K562 treated with DMSO at 1 percent for 12 hours (cell line): ENCODE measurements around the gene DENND10. TPM values are rescaled to one million over a fixed set of nuclear protein-coding genes. Genes with fewer than 3 reads are reported as not detected.

Source experiments
- total RNA-seq: library from RNA; unstranded; fragments of 300-600 nt; gene quantifications from 2 replicates; pipeline ENCODE4 v1.2.3, GENCODE V29; 2022; ENCODE audit not compliant: insufficient read depth

DENND10 gene, protein sequence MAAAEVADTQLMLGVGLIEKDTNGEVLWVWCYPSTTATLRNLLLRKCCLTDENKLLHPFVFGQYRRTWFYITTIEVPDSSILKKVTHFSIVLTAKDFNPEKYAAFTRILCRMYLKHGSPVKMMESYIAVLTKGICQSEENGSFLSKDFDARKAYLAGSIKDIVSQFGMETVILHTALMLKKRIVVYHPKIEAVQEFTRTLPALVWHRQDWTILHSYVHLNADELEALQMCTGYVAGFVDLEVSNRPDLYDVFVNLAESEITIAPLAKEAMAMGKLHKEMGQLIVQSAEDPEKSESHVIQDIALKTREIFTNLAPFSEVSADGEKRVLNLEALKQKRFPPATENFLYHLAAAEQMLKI
- 26.5 and 32.4 TPM in 2 replicates for total RNA-seq

DNA sequence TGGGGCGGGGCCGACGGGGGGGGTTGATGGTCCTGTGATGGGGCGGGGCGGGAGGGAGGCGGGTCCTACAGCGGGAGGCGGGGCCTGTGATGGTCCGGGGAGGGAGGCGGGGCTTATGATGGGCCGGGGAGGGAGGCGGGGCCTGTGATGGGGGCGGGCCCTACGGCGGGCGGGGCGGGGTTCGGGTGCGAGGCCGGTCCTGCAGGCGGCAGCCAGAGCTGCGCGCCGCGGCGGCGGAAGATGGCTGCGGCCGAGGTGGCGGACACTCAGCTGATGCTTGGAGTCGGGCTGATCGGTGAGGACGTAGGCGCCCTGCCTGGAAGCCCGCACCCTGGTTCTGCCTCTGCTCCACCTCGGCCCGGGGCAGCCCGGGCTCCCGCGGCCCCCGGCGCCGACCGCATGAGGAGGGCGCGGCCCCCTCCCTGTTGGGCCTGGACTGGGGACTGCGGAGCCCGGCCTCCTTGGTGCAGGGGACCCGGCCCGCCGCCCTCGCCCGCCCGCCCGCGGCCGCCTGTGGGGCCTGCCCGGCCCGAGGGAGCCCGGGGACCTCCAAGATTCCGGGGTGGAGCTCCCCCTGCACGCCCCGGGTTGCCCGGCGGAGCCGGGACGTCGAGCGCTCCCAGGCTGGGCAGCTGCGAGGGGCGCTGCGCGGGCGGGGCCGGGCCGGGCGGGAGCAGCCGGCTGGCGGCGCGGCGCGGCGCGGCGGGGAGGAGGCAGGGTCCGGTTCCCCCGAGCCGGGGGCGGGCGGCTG, at the start of gene DENND10:
TSS of gene DENND10 (plus strand) at position 211 of the 751 bp plus-strand sequence. CDS start at position 241, 30 bp downstream.

DNA sequence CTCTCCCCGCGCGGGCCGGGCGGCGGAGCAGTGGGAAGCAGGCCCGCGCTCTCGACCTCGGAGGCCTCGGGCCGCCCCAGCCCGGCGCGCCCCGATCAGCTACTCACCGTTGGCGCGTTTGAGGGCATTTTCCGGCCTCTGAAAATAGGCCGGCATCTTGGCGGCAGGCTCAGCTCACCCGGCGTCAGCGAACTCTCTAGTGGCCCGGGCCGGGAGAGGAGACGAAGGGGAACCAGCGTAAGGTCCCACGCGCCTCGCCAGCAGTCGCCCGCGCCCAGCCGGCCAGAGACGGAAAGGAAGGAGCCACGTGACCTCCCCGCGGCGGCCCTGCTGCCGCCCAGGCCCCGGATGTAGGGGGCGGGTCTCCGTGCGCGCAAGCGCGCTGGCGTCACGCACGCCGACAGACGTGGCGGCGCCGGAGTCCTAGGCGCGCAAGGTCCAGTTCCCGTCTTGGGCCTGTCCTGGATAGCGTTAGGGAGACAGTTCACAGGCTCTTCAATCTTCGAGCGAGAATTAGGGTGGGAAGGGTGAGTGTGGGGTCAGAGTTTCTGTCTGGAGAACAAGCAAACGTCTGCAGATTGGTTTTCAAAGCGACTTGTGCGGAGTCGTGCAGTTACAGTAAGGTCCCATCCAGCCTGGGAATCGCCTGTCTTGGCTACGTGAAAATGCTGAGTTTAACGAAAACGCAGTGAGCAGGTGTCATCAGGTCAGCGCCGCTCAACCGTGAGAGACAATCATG, 23.2 kb upstream of the DENND10 start, which contains the start of gene EIF3A:
TSS of gene EIF3A (minus strand) at position 297 of the 739 bp plus-strand sequence. CDS start at position 156, 141 bp downstream.

DNA sequence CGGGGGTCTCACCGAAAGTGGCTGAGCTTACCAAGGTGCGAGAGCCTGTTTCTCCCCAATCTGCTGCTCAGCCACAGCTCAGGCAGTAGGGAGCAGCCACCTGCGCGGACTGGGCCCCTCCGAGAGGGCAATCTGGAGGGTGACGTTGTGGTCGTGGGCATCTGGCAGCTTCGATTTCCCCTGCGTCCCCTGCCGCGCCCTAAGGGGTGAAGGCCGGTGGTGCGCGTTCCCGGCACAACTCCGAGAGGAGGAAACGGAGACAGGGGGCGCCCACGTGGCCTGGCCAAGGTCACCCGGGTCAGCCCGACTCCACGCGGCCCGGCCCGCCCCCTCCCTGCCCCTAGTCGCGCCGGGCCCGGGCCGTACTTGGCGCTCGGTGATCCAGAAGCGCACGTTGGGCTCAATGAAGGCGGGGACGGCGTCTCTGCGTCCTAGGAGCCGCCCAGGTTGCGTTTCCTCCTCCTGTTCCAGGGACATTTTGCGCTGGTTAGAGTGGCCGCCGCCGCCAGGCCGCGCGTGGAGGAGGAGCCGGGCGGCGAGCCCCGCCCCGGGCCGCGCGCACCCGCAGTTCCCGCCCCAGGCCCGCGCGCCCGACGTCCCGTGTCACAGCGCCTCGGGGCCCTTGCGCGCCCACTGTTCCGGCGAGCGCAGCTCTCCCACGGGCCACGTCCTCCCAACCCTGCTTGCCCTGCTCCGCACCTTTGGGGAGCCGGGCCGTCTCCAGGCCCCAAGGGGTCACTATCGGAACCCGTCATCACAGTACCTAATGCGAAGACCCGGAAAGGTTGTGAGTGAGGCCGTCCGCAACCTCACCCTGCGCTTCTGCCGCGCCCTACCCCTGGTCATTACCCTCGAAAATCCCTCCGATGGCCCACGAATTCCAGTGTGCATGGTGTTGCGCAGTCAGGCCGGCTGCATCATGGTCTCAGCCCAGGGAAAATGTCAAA, 61.5 kb downstream of the DENND10 start, which contains the start of gene SFXN4:
TSS of gene SFXN4 (minus strand) at position 544 of the 947 bp plus-strand sequence. CDS start at position 477, 67 bp downstream.

DNA sequence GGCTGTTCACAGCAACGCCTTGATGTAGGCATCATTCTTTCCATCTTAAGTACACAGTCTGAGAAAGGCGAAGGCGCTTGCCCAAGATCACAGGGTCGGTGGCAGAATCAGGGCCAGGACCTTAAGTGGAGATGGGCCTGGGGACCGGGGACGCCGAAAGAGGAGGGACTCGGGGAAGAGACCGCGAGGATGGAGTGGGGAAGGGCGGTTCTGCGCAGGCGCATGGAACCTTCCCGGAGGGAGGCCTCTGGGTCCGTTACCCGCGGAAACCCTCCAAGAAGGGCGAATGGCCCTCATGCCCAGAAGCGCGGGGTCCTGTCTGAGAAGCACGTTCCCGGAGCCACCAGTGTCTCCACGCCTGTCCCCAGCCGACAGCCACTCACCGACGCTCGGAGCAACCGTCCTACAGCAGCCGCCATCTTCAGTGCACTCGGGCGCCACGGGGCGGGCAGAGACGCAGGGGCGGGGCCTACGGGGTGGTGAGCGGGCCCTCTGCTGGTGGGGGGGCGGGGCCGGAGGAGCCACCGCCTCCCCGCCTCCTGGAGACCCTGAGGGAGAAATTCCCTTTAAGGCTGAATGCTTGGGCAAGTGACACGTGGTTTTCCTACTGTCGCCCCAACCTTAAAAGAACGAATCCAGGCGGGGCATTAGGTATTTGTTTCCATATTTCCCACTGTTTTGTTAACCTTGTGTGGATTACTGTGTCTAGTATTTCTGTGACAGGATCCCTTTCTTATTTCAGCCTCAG, 74.6 kb downstream of the DENND10 start, which contains the start of gene PRDX3:
TSS of gene PRDX3 (minus strand) at position 441 of the 748 bp plus-strand sequence. CDS start at position 419, 22 bp downstream.

Other genes with a start within 250 kb of the DENND10 start
- gene NANOS1, start 74.4 kb upstream of the DENND10 start, total RNA-seq, result 0.15 TPM in 1 of 2 replicates, not detected in the other
- 31.7 and 89.0 TPM in 2 replicates for gene EIF3A, start 23.3 kb upstream of the DENND10 start, total RNA-seq
- 25.9 and 27.9 TPM in 2 replicates for gene SFXN4, start 61.6 kb downstream of the DENND10 start, total RNA-seq
- gene PRDX3, start 74.7 kb downstream of the DENND10 start, total RNA-seq, result 101 and 144 TPM in 2 replicates
- 0.90 and 1.8 TPM in 2 replicates for gene GRK5, start 103.5 kb downstream of the DENND10 start, total RNA-seq